Measurements from ENCODE around the gene NOVA1. TPM values are rescaled to one million over a fixed set of nuclear protein-coding genes. Genes with fewer than 3 reads are reported as not detected.
A peak's percentile ranks its signal among the peaks of the same experiment; 100 is the strongest.

The NOVA1 gene
- total RNA-seq, 1 donor from 2014 or later, result 62.7 TPM

DNA sequence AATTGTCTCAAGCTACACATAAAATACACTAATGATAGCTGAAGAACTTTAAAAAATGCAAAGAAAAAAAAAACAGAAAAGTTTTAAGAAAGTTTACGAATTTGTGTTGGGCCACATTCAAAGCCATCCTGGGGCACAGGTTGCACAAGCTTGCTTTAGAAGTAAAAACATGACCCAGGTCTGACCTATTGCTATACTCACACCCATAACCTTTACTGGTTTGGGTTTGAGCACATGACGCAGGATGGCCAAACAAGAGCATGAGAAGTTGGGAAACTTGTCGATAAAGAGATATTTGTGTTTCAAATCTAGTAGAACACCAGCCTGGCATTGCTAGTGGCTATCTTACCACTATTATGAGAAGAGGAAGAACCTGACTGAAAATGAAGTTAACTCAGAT, 143.7 kb downstream of the NOVA1 start:
- Mint-ChIP-seq H3K27me3 (ENCODE audit: low read depth) (no peaks in the 10 kb centered on the region), H3K4me1 (no peaks in the 10 kb centered on the region), H3K27ac (ENCODE audit: unreplicated experiment) (no peak overlapping the region), H3K36me3 (ENCODE audit: low read depth) (peaks cover 5% of the 10 kb centered on the region), H3K4me3 (no peak overlapping the region), H3K9me3 (peaks cover 5% of the 10 kb centered on the region)
- no peak for DNase-seq (ENCODE audit: low read depth, low spot score)
- TF ChIP-seq, protein P1, sequence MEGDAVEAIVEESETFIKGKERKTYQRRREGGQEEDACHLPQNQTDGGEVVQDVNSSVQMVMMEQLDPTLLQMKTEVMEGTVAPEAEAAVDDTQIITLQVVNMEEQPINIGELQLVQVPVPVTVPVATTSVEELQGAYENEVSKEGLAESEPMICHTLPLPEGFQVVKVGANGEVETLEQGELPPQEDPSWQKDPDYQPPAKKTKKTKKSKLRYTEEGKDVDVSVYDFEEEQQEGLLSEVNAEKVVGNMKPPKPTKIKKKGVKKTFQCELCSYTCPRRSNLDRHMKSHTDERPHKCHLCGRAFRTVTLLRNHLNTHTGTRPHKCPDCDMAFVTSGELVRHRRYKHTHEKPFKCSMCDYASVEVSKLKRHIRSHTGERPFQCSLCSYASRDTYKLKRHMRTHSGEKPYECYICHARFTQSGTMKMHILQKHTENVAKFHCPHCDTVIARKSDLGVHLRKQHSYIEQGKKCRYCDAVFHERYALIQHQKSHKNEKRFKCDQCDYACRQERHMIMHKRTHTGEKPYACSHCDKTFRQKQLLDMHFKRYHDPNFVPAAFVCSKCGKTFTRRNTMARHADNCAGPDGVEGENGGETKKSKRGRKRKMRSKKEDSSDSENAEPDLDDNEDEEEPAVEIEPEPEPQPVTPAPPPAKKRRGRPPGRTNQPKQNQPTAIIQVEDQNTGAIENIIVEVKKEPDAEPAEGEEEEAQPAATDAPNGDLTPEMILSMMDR (conservative IDR thresholded peaks at IDR 0.05), result no peak

DNA sequence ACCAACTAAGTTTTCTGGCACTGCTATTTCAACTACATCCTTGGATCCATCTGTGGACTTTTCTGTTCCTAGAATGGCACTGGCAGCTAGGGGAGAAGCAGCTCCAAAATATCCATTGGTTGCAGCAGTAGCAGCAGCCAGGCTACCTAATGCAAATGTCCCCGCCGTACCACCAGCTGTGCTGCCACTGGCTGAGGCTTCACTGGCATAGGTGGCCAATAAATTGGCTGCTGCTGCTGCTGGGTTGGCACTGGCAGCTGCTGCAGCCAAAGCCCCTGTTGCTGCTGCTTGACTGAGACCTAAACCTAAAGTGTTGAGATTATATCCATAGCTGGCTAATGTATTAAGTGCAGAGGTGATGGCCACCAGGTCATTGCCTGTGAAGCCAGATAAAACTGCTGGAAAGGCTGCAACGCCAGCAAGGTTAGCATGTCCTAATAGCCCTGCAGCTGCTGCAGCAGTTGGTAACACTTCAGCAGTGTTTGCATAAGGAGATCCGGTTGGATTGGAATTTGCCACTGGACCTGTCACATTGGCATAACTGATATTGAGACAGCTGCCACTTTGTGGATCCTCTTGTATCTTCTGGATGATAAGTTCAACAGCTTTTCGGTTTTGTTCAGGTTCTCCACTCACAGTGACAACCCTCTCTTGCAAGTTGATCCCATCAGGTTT, 149.5 kb downstream of the NOVA1 start:
- Mint-ChIP-seq H3K4me3 (no peak overlapping the region), H3K27ac (ENCODE audit: unreplicated experiment) (no peak overlapping the region), H3K36me3 (ENCODE audit: low read depth) (no peaks in the 10 kb centered on the region), H3K27me3 (ENCODE audit: low read depth) (no peaks in the 10 kb centered on the region), H3K9me3 (no peaks in the 10 kb centered on the region), H3K4me1 (peaks cover 25% of the 10 kb centered on the region)
- no peak for DNase-seq (ENCODE audit: low read depth, low spot score)
- TF ChIP-seq, protein P1 (conservative IDR thresholded peaks at IDR 0.05), result no peak

DNA sequence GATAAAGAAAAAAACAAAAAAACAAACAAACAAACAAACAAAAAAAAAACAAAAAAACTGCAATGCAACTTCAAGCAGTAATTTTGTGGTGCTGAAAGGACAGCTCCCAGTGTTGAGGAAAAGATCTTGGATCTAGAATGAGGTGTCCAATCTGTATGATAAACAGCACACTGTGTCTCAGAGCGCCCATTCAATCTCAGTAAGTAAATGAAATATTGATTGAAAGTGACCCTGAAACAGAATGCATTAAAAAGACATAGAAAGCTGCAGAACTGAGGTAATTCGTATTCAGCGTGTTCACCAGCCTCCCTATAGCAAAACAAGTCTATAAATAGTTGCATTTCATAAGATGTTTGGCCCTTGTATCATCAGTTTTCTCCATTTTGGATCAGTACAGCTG, 153.0 kb downstream of the NOVA1 start:
- TF ChIP-seq, protein P1 (conservative IDR thresholded peaks at IDR 0.05), result no peak
- H3K27me3 Mint-ChIP-seq (ENCODE audit: low read depth), result no peaks in the 10 kb centered on the region
- H3K27ac Mint-ChIP-seq (ENCODE audit: unreplicated experiment), result no peak overlapping the region
- peak; percentile 24 for DNase-seq (ENCODE audit: low read depth, low spot score)
- H3K4me1 Mint-ChIP-seq, result peaks cover 25% of the 10 kb centered on the region
- H3K9me3 Mint-ChIP-seq, result no peaks in the 10 kb centered on the region
- no peaks in the 10 kb centered on the region for H3K36me3 Mint-ChIP-seq (ENCODE audit: low read depth)
- H3K4me3 Mint-ChIP-seq, result no peak overlapping the region

DNA sequence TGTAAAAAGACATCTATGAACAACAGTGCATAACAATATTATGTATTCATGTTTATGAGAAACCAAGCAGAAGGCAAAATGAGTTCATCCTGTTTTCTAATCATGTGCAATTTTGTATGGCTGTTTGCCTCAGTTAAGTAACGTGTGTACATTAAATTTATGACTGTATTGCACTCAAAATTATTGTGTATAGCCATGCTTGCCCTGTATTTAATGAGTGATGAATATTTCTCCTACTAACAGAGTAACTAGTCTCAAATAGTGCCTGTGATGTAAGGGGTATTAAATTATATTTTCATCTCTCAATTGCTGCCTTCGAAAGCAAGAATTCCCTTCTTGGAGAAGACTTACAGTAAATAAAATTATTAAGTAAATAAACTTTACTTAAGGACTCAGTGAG, 154.2 kb downstream of the NOVA1 start:
- Mint-ChIP-seq H3K9me3 (no peaks in the 10 kb centered on the region), H3K36me3 (ENCODE audit: low read depth) (no peaks in the 10 kb centered on the region)

DNA sequence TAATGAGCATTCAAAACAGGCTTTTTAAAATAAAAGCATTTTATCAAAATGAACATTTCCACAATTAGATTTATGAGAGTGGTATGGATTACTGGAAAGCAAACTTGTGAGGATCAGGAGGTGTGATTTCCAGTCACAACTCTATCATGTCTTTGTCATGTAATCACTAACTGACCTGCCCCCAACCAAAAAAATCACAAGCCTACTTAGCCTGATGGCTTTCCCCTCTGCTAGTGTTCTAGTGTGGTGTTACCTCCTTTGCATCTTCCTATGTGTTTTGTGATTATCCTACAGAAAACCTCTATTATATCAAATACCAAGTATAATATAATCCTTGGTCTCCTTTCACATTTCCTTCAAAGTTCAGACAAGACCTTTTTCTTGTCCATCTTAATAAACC, 168.6 kb downstream of the NOVA1 start:
- H3K4me3 Mint-ChIP-seq, result no peak overlapping the region
- no peaks in the 10 kb centered on the region for H3K36me3 Mint-ChIP-seq (ENCODE audit: low read depth)
- no peaks in the 10 kb centered on the region for H3K27me3 Mint-ChIP-seq (ENCODE audit: low read depth)
- DNase-seq (ENCODE audit: low read depth, low spot score), result no peak
- no peaks in the 10 kb centered on the region for H3K9me3 Mint-ChIP-seq
- H3K4me1 Mint-ChIP-seq, result no peaks in the 10 kb centered on the region
- no peak overlapping the region for H3K27ac Mint-ChIP-seq (ENCODE audit: unreplicated experiment)
- TF ChIP-seq, protein P1 (conservative IDR thresholded peaks at IDR 0.05), result no peak

More for the DNA sequence above, 154.2 kb downstream of the NOVA1 start:
- Mint-ChIP-seq H3K4me1 (peaks cover 25% of the 10 kb centered on the region), H3K27ac (ENCODE audit: unreplicated experiment) (no peak overlapping the region), H3K27me3 (ENCODE audit: low read depth) (no peaks in the 10 kb centered on the region), H3K4me3 (no peak overlapping the region)
- DNase-seq (ENCODE audit: low read depth, low spot score), result no peak
- TF ChIP-seq, protein P1 (conservative IDR thresholded peaks at IDR 0.05), result no peak

Data from neural crest cell (in vitro differentiated cells).